NCI-H748 treated with DMSO at 0.1 percent for 48 hours (cell line): Measurements from ENCODE around the gene ERC1.
A peak's percentile ranks its signal among the peaks of the same experiment; 100 is the strongest.
"Not testable (repeated sequence)": the region's sequence is repeated elsewhere in the genome, so short reads cannot be mapped to it uniquely, and the experiment has no call there.

Source experiments
- DNase-seq: peaks from one replicate; lab custom pipeline; 2025; lab: John Stamatoyannopoulos, UW

Gene ERC1

DNA sequence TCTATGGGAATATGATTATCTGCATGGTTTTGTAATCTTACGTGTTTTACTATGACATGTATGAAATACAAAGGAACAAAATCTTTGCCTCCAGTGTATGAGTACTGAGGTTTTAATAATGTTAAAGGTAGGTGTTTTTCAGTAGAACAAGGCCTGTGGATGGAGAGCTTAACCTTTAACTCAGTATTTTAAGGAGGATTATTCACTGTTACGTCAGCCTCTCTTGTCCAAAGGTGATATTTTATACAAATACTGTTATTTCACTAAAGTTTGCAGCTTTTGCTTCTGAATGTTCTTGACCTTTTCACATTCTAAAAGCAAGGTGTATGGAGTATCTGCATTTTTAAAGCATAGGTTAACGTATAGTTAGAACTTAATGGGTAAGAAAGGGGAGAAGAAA is 195.3 kb downstream of the ERC1 start:
- DNase-seq, result no peak

DNA sequence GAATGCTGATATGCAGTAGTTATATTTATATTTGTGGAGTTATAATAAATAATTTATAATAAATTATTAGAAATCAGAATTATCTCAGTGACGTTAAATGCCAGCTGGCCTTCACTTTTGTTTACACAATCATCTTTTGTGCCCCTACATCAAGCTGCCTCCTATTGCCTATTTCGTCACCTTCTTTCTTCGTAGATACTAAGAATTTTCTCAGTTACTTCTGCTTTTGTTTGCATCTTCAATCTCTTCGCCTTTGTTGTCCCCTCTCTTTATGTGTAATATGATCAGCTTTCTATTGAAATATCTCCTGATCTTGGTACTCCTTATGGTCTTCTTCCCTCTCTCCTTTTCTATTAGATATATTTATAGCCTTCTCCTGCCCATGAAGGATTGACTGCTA is 197.0 kb downstream of the ERC1 start:
- no peak for DNase-seq

DNA sequence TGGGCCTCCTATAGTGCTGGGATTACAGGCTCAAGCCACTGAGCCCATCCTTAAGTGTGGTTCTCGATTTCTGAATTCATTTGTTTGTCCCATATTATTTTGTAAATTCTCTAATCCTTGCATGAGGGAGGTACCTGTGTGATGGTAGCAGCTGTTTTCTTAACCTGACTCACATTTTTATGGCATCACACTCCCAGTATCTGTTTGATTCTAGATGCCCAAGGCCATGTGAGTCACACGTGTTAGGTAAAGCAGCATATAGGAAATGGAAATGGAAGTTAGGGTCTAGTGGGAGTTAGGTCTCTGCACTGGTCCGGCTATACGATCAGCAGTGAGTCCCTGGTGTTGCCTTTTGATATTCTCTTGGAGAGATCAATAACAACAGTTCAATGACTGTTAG is 198.1 kb downstream of the ERC1 start:
- DNase-seq, result no peak

DNA sequence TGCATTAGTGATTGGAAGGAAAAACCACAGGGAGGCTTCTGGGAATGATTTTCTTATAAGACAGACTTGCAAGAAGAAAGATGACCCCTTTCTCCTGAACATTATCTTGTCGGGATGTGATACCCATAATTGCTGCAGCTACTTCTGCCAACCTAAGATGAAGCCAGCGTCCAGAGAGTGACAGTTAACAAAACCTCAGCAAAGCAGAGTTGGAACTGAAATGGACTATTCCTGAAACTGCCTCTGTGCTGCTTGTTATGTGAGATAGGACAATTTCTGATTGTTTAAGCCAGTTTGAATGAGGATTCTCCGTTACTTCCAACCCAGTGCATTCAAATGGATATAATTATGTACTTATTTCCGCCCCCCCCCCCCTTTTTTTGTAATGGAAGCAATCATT is 204.5 kb downstream of the ERC1 start:
- DNase-seq, result no peak

DNA sequence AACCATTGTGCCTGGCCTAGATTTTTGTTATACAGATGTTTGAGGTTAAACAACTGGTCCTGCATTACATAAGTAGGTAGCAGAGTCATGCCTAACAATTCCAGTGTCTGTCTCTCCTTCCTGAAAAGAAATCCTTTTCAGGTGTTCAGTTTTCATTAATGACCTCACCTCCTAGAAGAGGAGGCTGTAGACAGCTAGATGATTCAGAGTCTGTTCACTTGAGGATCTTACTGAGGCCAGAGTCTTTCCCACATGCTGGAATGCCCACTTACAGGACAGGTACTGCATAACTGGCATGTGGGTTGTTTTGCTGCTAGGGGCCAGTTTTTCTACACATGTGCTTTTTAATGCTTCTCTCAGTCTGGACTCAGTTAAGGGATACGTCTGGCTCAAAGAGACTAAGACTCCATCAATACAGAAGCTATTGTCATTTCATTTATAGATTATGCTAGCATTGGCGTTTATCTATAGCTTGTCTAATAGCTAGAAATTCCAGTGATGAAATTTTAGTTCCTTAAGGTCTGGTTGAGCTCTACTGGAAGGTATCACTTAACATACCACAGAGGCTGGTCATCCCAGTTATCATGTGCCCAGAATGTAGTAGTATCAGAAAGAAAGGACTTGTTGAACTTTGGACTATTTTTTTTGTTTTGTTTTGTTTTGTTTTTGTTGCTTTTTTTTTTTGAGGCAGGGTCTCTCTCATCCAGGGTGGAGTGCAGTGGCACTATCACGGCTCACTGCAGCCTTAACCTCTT is 206.4 kb downstream of the ERC1 start:
- no peak for DNase-seq

DNA sequence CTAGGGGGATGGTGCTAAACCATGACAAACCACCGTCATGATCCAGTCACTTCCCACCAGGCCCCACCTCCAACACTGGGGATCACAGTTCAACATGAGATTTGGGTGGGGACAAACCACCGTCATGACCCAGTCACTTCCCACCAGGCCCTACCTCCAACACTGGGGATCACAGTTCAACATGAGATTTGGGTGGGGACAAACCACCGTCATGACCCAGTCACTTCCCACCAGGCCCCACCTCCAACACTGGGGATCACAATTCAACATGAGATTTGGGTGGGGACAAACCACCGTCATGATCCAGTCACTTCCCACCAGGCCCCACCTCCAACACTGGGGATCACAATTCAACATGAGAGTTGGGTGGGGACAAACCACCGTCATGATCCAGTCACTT is 207.8 kb downstream of the ERC1 start:
- not testable (repeated sequence) for DNase-seq

DNA sequence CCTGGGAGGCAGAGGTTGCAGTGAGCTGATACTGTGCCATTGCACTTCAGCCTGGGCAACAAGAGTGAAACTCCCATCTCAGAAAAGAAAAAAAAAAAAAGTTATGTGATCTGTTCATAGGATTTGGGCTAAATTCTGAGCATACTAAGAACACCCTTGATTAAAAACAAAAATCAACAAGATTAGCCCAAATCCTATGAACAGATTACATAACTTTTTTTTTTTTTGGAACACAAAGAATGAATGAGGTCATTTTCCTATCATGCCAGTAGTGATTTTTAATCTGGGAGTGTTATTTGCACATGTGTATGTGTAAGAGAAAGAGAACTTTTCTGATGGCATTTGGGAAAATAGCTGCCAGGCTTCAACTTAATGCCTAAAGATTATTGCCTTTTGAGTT is 208.7 kb downstream of the ERC1 start:
- DNase-seq, result no peak

DNA sequence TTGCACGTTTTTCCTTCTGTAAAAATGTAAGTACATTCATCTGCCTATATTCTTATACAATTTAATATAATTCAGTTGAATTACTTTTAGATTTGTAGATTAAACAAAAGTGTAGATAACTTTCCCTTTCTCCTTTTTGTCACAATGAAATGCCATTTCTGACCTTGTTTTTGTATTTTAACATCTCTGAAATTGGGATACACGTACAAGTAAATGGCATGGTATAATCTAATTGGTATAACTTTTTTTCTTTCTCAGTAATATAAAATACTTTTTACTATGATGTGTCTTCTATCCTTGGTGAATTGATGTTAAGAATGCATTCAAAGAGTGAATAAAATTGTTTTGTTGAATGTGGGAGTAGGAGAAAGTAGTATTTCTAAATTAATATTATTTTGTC is 210.0 kb downstream of the ERC1 start:
- DNase-seq, result no peak

DNA sequence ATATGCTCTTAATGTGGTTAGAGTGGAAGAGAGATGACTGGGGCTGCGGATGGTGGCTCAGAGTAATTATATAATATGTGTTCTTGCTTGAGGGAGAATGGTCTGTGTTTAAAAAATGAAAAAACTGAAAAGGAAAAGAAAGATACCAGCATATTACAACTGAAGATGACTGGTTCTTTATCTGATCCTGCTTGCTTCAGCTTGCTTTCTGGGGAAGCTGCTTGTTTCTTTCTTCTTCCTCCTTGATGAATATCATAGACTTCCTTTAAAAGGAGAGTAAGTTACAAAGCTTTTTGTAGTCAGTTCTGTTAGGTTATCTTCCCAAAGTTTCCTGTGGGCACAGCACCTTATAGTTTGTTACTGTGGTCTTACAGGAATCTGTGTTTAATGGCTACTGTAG is 210.9 kb downstream of the ERC1 start:
- no peak for DNase-seq

DNA sequence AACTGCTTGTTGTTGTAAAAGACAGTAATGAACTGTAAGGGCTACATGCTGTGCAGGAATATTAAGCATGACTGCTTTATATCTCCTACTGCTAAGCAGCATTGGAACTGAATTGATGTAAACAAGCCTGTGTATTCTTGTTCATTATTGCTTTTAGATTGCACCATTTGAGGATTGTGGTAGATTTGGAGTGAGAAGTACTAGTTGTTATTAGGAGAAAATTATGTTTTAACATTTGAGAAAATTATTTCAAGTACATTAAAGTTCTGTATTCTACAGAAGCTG is 212.7 kb downstream of the ERC1 start:
- no peak for DNase-seq

DNA sequence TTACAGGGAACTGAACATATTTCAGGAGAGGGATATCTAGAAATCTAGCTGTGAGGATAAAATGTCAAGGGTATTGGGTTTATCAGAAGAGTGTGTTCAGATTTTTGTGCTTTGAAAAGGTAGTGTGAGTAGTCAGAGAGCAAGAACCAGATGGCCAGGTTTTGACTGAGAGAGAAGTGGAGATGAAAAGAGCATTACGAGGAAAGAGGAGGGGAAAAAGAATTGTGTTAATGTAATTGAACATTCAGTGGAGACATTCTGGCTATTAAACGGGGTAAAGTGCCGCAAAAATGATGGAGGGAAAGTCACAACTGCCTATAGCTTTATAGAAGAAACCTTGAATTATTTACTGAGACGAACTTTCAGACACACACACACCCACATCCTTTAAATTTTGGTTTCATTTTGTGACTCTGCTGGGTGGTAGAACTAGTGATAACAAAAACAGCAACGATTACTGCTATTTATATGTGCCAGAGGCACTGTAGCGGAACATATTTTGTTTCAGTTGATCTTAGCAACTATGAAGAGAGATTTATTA is 213.6 kb downstream of the ERC1 start:
- no peak for DNase-seq

DNA sequence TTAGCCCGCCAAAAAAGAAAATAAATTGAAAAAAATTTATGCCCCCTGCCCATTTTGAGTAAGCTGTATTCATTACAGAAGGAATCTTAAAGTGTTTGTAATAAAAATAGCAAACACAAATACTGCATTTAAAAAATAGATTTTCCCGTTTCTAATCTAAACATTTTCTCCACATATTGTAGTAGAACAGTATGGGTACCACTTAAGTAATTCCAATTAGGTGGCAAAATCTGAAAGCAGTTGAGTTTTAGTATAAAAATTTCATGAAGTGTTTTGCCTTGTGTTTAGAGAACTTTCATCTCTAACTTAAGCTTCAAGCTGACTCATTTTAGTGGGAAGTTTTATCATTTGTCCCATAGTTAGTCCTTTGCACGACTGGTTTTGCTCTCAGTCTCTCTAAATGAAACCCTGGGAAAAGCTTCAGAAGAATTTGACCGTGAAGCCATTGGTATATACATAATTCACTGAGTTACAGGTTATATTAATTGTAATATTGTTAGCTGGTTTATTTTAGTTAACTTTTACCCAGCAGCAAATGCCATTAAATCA is 214.6 kb downstream of the ERC1 start:
- DNase-seq, result no peak

DNA sequence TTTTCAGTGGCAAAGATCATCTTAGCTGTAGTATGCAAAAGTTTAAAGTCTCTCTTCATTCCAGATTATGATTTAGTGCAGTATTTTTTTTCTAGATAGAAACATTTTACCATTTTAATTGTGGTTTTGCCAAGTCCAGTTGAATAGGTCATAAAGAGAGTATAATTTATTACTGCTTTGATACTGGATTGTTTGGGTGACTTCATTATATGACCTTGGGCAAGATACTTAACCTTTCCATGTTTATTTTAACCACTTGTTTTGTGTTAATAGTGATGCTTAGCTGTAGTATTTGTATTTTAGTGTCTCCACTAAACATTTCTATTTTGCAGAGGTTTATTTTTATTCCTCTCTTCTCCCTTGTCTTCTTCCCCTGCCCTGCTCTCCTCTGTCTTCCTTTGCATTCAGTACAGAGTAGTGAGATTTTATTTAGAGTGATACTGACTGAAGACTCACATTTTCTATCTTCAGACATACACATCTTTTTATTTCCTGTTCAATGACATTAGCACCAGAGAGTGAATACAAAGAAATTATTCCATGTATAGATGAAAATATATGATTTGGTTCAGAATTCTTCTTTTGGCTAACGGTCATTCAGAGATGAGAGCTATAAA is 215.2 kb downstream of the ERC1 start:
- no peak for DNase-seq

DNA sequence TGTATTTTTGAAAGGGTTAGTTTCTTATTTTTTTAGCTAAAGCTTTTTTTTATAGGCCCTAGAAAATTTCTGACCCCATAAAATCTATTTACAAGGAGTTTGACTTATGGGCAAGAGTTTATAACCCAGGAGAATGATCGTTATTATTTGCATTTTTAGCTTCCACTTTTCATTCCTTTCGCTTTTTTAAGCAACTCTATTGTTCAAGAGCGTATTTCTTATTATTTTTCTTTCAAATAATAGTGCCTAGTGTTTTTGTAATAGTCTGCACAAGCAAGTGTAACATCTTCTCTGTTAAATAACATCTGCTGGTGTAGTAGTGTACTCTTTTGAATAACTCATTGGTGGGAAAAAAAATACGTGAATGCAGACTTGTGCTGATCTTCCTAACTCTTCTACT is 216.3 kb downstream of the ERC1 start:
- no peak for DNase-seq

DNA sequence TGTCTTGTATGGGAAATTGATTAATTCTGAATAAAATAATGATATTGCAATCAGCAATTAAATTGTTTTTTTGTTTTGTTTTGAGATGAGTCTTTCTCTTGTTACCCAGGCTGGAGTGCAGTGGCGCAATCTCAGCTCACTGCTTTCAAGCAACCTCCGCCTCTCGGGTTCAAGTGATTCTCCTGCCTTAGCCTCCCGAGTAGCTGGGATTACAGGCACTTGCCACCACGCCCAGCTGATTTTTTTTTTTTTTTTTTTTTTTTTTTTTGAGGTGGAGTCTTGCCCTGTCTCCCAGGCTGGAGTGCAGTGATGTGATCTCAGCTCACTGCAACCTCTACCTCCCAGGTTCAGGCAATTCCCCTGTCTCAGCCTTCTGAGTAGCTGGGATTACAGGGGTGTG is 217.7 kb downstream of the ERC1 start:
- not testable (repeated sequence) for DNase-seq

DNA sequence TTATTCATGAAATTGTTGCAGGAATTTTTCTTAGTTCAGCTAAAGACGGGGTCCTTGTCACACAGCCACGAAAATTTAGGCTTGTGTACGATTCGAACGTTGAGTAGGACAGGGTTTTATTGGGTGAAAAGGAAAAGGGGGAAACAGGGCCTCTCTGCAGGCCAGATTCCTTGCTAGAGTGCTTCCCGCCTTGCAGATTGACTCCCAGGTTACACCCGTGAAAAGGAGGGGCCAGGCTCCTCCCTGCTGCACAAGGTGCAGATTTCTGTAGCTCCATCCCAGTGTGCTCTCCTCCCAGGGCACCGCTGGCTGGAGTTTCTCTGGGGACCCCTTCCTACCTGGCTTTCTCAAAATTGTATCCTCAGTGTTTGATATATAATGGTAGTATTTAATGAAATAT is 221.5 kb downstream of the ERC1 start:
- no peak for DNase-seq

DNA sequence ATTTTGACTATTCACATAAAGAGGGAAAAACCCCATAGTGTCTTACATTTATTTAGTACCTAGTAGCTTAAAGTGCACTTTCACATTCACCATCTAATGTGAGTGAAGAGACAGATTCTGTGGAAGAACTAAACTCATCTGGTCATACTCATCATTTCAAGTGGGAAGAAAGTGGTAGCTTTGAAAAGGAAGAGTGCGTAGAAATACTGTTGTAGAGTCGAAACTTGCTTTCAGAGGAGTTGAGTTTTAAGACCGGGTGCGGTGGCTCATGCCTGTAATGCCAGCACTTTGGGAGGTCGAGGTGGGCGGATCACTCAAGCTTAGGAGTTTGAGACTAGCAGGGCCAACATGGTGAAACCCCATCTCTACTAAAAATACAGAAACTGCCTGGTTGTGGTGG is 222.2 kb downstream of the ERC1 start:
- no peak for DNase-seq

DNA sequence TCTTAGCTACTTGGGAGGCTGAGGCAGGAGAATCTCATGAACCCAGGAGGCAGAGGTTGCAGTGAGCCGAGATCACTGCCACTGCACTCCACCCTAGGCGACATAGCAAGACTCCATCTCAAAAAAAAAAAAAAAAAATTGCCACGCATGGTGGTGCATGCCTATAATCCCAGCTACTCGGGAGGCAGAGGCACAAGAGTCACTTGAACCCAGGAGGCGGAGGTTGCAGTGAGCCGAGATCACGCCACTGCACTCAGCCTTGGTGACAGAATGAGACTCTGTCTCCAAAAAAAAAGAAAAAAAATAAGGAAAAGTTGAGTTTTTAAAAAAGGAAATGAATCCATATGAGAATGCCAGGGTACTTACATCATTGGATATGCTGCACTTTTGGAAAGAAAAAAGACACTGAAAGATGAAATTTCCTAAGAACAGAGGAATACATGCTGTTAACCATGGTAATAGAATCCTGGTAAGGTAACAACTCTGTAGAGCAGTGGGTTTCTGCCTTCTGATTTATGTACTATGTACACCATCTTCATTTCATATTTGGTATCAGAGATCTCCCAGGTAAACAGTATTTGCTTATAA is 222.7 kb downstream of the ERC1 start:
- DNase-seq, result no peak

DNA sequence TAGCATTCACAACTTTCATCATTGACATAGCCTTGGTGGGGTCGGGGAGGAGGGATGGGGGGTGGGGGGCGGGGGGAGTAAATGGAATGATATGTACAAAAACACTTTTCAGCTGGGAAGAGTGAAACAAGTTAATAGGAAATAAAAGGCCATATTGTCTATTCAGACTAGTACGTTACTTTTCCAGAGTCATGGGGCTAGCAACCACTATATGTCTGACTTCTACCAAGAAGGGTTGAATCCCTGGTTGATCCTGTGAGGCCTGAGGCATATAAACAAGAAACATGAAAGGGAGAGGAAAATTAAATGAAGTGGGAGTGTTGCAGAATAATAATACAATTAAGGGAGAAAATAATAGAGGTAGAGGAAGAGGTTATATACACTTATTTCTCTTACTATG is 225.5 kb downstream of the ERC1 start:
- no peak for DNase-seq

DNA sequence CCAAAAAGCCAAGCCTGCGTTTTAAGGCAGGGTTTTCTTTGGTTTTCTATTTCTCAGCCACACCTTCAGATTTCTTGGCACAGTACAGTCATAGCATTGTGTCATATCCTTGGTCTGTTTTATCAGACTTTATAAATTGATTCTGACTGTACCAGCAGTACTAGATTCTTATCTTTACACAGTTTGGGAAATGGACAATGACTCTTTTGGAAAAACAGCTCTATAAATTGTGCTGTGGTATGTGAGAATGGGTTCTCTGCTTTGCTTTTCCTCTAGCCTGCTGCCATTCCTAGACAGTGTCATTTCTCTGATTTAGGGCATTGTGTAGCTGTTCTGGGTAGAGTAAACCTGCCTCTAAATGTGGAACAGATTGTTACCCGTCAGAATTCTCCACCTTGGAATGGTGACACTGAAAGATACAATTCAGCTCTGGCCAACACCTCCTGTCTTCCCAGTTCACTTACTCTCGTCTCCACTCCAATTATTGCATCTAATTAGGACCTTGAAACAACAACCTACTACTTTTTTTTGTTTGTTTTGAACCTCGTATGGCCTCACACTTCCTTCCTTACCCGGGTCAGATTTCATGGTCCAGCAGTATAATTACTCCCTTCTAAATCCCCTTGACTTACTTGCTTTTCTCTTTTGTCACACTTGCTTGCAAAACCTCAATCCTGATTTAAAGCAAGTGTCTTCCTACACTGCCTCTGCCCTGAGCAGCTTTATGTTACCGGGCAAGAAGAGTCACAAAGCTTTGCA is 226.3 kb downstream of the ERC1 start:
- peak; percentile 37 for DNase-seq

DNA sequence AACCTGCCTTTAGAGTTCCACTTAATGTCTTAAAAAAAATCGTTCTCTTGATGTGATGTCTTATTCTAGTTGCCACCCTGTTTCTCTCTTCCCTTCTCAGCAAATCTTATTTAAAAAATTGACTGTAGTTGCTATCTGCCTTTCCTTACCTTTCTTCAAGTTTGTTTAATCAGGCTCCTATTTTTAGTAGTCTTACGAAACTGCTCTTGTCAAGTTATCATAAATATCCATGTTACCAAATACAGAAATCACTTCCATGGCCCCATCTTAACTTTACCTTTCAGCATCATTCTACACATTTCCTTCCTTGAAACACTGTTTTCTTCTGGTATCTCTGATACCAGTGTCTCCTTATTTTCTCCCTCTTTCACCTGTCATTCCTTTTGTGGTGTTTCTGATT is 227.3 kb downstream of the ERC1 start:
- DNase-seq, result no peak
